Nephron (organoid): ENCODE results near the gene SLC25A5.
"Not testable (repeated sequence)": the region's sequence is repeated elsewhere in the genome, so short reads cannot be mapped to it uniquely, and the experiment has no call there.

Experiments used
- H3K27ac Mint-ChIP-seq, 3 experiments: 2 replicates each; pipeline ENCODE4 v1.8.0; 2020; ENCODE audit warnings: mixed read lengths in 3 of 3, mild to moderate bottlenecking in 2 of 3, moderate library complexity in 1 of 3
- H3K27me3 Mint-ChIP-seq: 2 replicates; pipeline ENCODE4 v1.8.0; 2021; ENCODE audit warnings: low read depth, mild to moderate bottlenecking, moderate library complexity, mixed read lengths
- H3K36me3 Mint-ChIP-seq: 2 replicates; pipeline ENCODE4 v1.8.0; 2020; ENCODE audit warnings: low read depth, mixed read lengths
- H3K4me1 Mint-ChIP-seq: 2 replicates; pipeline ENCODE4 v1.8.0; 2020; ENCODE audit warnings: mixed read lengths
- H3K4me3 Mint-ChIP-seq, 3 experiments: 2 replicates each; pipeline ENCODE4 v1.8.0; 2020; ENCODE audit warnings: mild to moderate bottlenecking in 3 of 3, mixed read lengths in 3 of 3, moderate library complexity in 2 of 3
- H3K9me3 Mint-ChIP-seq: 2 replicates; pipeline ENCODE4 v1.8.0; 2020; ENCODE audit warnings: mixed read lengths
- TF ChIP-seq, protein P1 (sequence below), 3 experiments: fragments of 200-600 bp; sonication (generic); IDR thresholded peaks; one replicate each; pipeline ENCODE4 v1.5.0; 2021; ENCODE audit warnings: antibody characterized with exemption in 3 of 3; ENCODE audit not compliant: unreplicated experiment in 3 of 3

Gene SLC25A5

GRCh38 chrX:119486745-119487144, 18.5 kb downstream of the SLC25A5 start:
- H3K4me3 Mint-ChIP-seq: no peak overlapping the region

DNA sequence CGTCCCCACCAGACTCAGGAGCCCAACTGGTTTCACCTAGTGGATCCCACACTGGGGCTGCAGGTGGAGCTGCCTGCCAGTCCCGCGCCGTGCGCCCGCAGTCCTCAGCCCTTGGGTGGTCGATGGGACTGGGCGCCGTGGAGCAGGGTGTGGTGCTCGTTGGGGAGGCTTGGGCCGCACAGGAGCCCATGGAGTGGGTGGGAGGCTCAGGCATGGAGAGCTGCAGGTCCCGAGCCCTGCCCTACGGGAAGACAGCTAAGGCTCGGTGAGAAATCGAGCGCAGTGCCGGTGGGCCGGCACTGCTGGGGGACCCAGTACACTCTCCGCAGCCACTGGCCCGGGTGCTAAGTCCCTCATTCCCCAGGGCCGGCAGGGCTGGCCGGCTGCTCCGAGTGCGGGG, 19.5 kb downstream of the SLC25A5 start:
- H3K27me3 Mint-ChIP-seq, H3K4me1 Mint-ChIP-seq, H3K36me3 Mint-ChIP-seq, H3K4me3 Mint-ChIP-seq, H3K27ac Mint-ChIP-seq: not testable (repeated sequence)
- peaks cover 14% of the 10 kb centered on the region for H3K9me3 Mint-ChIP-seq

More at GRCh38 chrX:119486745-119487144, 18.5 kb downstream of the SLC25A5 start:
- H3K27me3 Mint-ChIP-seq: peaks cover 6% of the 10 kb centered on the region
- TF ChIP-seq, protein P1, sequence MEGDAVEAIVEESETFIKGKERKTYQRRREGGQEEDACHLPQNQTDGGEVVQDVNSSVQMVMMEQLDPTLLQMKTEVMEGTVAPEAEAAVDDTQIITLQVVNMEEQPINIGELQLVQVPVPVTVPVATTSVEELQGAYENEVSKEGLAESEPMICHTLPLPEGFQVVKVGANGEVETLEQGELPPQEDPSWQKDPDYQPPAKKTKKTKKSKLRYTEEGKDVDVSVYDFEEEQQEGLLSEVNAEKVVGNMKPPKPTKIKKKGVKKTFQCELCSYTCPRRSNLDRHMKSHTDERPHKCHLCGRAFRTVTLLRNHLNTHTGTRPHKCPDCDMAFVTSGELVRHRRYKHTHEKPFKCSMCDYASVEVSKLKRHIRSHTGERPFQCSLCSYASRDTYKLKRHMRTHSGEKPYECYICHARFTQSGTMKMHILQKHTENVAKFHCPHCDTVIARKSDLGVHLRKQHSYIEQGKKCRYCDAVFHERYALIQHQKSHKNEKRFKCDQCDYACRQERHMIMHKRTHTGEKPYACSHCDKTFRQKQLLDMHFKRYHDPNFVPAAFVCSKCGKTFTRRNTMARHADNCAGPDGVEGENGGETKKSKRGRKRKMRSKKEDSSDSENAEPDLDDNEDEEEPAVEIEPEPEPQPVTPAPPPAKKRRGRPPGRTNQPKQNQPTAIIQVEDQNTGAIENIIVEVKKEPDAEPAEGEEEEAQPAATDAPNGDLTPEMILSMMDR (IDR thresholded peaks at IDR 0.05; ENCODE audit: unreplicated experiment in 3 of 3): no peak
- peaks cover 14% of the 10 kb centered on the region for H3K9me3 Mint-ChIP-seq
- no peaks in the 10 kb centered on the region for H3K36me3 Mint-ChIP-seq
- H3K4me1 Mint-ChIP-seq: no peaks in the 10 kb centered on the region
- H3K27ac Mint-ChIP-seq: no peak overlapping the region

- peaks cover 14% of the 10 kb centered on the region for H3K9me3 Mint-ChIP-seq
- H3K36me3 Mint-ChIP-seq: no peaks in the 10 kb centered on the region
- no peak overlapping the region for H3K27ac Mint-ChIP-seq
- TF ChIP-seq, protein P1 (IDR thresholded peaks at IDR 0.05; ENCODE audit: unreplicated experiment in 3 of 3): peak; percentile 27 to 52 (median 51)
- H3K4me3 Mint-ChIP-seq: no peak overlapping the region
- no peaks in the 10 kb centered on the region for H3K4me1 Mint-ChIP-seq
- H3K27me3 Mint-ChIP-seq: peaks cover 6% of the 10 kb centered on the region
Measured at GRCh38 chrX:119488749-119489148, 20.5 kb downstream of the SLC25A5 start.

DNA sequence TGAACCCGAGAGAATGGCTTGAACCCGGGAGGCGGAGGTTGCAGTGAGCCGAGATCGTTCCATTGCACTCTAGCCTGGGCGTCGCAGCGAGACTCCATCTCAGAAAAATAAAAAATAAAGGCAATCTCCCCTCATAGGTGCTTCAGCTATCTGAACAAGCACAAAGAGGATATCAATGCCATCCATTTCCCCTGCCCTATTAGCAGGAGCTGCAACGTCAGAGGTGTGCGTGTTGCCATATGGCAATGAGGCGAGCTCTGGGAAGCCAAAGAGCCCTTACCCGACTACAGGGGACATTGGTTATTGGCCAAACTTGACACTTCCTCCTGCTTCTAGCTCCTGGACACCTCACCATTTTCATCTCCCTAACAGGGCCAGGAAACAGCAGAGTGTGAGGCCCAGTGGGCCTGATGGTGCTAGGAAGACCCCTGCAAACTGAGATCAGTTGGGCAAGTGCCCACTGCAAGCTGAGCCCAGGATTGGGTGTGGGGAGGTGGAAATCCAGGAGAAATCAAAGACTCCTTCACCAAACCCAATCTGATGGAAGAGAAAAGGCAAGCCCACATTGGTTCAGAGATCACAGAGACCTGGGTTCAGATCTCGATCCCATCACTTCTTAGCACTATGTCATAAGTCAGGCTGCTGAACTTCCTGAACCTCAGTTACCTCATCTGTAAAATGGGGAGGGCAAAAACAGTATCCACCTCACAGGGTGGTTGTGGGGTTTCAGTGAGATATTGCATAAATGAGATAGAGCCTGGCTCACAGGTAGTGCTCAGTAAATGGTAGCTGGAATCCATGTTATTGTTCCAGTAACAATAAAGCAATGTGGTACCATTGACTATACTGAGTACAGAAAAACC, 21.2 kb downstream of the SLC25A5 start:
- peaks cover 12% of the 10 kb centered on the region for H3K9me3 Mint-ChIP-seq
- H3K4me3 Mint-ChIP-seq: no peak overlapping the region

DNA sequence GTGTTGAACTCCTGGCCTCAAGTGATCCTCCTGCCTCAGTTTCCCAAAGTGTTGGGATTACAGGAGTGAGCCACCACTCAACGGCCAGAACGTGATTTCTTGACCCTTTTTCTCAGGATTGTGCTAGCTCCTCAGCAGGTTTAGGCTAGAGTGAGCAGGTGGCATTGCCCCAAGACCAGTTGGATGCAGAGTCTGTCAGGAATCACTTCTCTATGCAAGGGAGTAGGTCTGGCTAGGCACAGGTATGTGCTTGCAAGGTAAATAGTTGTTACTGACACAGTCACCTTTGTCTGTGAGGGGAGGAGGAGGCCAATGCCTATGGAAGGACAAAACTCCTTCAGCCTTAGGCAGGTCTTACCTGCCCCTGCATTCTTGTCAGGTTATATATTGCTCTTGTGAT, 24.2 kb downstream of the SLC25A5 start:
- Mint-ChIP-seq H3K4me3 (no peak overlapping the region), H3K4me1 (no peaks in the 10 kb centered on the region), H3K36me3 (no peaks in the 10 kb centered on the region), H3K27me3 (peaks cover 2% of the 10 kb centered on the region), H3K27ac (no peak overlapping the region), H3K9me3 (peaks cover 5% of the 10 kb centered on the region)
- TF ChIP-seq, protein P1 (IDR thresholded peaks at IDR 0.05; ENCODE audit: unreplicated experiment in 3 of 3): no peak

More for the DNA sequence above, 21.2 kb downstream of the SLC25A5 start:
- Mint-ChIP-seq H3K4me1 (no peaks in the 10 kb centered on the region), H3K36me3 (no peaks in the 10 kb centered on the region), H3K27me3 (peaks cover 6% of the 10 kb centered on the region), H3K27ac (no peak overlapping the region)
- TF ChIP-seq, protein P1 (IDR thresholded peaks at IDR 0.05; ENCODE audit: unreplicated experiment in 3 of 3): no peak

DNA sequence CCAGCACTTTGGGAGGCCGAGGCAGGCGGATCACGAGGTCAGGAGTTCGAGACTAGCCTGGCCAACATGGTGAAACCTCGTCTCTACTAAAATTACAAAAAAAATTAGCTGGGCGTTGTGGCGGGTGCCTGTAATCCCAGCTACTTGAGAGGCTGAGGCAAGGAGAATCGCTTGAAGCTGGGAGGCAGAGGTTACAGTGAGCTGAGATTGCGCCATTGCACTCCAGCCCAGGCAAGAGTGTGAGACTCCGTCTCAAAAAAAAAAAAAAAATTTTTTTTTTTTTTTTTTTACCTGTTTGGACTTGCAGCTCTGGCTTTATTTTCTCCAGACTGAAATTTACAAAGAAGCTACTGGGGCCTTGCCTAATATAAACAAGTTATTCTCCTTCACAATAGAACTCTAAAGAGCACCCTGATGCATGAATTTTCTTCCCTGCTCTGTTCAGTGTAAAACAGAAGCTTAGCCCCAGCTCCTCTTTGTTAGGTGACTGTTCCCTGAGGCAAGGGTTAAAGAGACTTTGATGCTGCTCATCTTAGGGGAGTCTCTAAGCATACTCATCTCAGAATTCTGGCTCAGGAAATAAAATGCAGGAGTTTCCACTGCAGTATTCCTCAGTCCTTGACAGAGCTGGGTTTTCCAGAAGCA, 25.7 kb downstream of the SLC25A5 start:
- not testable (repeated sequence) for H3K4me1 Mint-ChIP-seq, H3K4me3 Mint-ChIP-seq, H3K27me3 Mint-ChIP-seq, H3K9me3 Mint-ChIP-seq, H3K27ac Mint-ChIP-seq, H3K36me3 Mint-ChIP-seq
